Stimulated activated CD8-positive, alpha-beta memory T cell treated with anti-CD3 and anti-CD28 coated beads, Interleukin-2, amount 100 ng/mL, for 1 hour (primary cell): ENCODE results near the gene ARID3A.
A peak's percentile ranks its signal among the peaks of the same experiment; 100 is the strongest.

Experiments used
- DNase-seq, 2 donors: peaks; one replicate each; pipeline ENCODE4 v3.0.0-alpha.2; 2020; ENCODE audit warnings: low read depth in 2 of 2

Gene ARID3A

DNA sequence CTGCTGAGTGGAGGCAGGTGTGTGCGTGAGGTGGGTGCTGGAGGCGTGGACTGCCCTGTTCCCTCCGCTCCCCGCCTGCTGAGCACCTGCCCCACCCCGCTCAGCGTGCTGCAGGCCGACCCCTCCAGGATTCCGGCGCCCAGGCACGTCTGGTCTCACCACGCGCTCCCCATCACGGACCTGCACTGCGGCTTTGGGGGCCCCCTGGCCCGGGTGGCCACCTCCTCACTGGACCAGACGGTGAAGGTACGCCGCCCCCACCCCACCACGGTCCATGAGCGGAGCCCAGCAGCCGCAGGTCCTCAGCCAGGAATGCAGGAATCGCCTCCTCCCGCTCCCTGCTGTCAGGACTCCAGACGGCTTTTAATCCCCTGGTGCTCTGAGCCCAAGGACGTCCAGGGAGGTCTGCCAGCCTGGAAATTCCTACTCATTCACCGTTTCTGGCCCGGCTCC, 64.3 kb downstream of the ARID3A start:
- no peak for DNase-seq

DNA sequence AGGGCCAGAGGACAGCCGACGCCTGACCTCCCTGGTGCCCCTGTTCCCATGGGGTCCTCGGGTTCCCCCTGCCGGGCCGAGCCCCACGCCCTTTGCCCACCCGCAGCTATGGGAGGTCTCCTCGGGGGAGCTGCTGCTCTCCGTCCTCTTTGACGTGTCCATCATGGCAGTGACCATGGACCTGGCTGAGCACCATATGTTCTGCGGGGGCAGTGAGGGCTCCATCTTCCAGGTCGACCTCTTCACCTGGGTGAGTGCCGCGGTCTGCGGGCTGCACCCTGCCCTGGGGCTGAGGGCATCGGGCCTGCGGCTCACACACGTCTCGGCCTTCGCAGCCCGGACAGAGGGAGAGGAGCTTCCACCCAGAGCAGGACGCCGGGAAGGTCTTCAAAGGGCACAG, 64.9 kb downstream of the ARID3A start:
- no peak for DNase-seq

DNA sequence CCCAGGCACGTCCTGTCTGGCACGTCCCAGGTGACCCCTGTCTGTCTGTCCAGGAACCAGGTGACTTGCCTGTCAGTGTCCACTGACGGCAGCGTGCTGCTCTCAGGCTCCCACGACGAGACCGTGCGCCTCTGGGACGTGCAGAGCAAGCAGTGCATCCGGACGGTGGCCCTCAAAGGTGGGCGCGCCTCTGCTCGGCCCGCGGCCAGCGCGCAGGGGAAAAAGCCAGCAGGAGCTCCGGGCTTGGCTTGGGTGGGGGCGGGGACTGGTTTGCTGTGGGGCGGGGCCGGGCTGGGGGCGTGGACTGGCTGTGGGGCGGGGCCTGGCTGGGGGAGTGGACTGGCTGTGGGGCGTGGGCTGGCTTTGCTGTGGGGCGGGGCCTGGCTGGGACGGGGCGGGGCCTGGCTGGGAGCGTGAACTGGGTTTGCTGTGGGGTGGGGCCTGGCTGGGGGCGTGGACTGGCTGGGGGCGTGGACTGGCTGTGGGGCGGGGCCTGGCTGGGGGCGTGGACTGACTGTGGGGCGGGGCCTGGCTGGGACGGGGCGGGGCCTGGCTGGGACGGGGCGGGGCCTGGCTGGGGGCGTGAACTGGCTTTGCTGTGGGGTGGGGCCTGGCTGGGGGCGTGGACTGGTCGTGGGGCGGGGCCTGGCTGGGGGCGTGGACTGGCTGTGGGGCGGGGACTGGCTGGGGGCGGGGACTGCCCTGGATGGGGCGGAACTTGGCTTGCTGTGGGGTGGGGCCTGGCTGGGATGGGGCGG, 65.5 kb downstream of the ARID3A start:
- DNase-seq, result peak in 1 of 2 donors; percentile 35

DNA sequence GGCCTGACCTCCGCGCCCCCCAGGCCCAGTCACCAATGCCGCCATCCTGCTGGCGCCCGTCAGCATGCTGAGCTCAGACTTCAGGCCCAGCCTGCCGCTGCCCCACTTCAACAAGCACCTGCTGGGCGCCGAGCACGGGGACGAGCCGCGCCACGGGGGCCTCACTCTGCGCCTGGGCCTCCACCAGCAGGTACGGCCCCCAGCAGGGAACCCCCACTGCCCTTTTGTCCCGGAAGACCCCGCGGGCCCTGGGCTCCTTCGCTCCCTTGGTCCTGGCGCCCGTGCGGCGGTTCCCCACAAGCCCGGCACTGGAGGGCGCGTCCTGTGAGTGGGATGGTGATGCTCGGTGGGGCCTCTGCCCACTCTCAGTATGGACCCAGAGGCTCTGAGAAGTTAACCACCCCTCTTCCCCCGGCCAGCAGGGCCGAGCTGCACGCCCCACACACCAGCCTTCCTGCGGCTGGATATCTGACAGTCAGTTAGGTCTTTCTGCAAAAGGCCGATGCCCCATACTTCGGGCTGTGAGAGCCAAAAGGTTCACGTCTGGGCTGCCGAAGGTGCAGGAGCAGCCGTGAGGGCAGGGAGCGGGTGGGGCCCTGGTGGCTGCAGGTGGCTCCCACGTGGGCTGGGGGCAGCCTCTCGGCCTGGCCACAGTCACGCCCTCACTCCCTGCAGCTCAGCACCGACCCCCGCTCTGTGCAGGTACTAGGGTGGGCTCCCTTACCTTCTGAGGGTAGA, 66.3 kb downstream of the ARID3A start:
- no peak for DNase-seq

DNA sequence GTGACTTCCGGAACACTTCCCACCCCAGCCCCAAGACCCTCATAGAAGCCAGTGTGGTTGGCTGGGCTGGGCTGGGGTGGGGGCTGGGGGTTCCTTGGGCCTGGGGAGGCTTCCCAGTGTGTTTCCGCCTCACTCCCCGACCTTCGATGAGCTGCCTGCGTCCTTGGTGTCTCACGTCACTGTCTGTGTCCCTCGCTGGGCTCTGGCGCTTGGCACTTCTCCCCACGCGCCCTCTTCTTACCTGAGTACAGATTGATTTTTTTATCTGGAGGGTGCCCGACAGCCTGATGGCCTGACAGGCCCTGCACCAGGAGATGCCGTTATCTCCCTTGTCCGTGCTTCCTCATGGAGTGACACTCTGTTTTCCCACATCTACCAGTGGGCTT, 66.8 kb downstream of the ARID3A start:
- DNase-seq, result no peak

DNA sequence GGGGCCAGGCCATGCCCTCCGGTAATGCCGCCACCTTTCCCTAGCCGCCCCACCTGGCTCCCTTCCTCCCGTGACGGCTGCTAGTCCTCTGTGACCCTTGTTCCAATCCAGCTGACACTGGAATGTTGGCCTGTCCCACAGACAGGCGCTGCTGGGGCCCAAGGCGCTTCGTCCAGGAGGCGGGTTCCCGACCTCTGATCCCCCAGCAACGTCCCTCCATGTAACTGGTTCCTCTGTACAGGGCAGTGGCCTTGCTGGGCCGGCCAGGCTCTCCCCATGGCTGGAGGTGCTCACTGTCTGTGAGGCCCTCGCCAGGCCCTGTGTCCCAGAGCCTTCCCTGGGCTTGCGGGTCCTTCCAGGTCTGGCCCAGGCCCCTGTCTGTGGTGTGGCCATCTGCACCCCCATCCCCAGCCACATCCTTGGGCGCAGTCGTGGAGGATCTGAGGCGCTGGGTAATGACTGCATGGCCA, 67.6 kb downstream of the ARID3A start:
- DNase-seq, result no peak

DNA sequence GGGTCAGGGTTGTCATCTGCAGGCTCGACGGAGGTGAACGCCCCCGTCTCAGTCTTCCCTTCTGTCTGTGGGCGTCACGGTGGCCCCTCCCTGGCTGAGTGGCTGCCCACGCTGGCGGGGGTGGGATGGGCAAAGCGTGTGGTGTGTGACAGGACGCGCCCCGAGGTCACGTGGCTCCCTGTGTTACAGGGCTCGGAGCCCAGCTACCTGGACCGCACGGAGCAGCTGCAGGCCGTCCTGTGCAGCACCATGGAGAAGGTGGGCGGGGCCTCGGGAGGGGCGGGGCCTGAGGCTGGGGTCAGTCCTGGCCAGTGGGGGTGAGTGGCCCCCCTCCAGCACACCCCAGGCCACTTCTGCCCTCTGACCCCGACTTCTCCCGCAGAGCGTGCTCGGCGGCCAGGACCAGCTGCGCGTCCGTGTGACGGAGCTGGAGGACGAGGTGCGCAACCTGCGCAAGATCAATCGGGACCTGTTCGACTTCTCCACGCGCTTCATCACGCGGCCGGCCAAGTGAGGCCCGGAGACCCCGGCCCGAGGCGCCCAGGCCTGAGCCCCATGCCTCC, 68.1 kb downstream of the ARID3A start:
- DNase-seq, result no peak

DNA sequence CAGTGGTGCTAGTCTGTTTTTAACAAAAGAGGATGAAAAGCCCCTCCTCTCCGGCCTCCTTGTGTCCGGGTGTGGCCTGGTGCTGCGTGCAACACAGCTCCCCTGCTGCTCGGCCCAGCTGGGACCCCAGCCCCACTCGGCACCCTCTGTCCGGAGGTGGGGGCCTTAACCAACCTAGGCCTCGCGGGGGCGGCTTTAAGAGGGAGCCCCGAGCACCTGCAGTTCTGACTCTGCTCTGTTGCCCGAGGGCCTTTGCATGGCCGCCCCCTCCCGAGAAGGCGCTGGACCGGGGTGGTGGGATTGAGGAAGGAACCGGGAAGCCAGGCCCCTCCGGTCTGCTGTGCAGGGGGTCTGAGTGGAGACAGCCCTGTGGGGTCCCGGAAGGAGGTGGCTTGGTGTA, 68.7 kb downstream of the ARID3A start:
- DNase-seq, result no peak

DNA sequence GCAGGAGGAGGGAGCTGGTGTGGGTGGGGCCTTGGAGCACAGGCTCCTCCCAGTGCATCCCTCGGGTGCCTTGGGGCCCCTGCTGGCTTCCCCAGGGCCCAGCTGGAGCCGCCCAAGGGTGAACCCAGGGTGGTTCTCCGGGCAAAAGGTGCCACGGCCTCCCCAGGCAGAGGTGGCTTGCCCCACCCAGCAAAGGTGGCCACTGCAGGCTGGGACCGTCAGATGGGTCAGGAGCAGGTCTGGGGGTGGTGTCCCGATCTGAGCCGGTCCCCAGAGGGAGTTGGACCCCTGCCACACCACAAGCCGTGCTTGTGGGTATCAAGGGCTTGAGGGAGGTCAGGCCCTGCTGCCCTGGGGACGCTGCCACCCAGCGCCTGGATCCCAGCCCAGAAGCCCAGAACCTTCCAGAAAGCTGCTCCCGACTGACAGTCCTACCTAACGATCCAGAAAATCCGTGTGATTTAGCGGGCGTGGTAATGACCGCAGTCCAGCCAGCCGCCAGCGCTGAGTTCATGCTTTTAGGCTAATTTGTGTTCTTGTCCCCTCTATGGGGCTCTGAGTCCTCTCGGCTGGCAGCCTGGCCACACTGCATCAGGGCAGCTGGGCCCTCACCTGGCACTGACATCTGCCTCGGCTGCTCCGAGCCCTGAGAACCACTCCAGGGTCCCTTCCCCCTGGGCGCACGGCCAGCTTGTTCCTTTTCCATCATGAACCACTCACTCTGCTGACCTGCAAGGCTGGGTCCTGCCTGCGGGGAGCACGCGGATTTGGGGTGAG, 69.4 kb downstream of the ARID3A start:
- no peak for DNase-seq

DNA sequence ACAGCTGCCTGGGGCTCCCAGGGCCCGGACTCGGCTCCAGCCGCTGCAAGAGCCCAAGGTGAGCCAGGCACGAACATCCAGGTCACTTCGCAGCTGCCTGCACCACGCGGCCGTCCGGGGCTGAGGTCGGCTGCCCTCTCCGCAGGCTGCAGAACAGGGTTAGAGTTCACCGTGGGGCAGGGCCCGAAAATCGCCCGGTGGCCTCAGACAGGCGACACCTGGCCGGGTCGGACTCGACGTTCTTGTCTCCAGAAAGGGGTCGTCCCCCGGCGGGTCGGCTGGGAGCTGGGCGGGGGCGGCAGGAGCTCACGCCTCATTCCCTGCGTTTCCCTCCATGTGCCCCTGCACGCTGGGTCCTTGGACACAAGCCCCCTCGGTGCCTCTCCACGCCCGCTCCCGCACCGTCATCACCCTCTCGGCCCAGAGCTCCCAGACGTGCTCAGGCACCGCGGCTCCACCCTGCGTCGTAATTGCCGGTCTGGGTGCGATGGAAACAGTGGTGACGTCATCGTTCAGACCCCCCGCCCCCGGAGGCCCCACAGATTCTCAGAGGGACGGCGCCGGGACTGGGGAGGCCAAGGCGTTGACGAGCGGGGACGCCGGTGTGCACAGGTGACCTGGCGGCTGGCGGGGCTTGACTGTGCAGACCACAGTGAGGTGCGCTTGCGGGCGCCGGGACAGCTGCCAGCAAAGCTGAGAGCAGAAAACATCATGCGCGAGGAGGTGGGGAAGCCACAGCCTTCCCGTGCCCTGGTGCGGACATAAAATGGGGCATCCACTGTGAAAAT, 70.4 kb downstream of the ARID3A start:
- DNase-seq, result peak; percentile 36 to 52

DNA sequence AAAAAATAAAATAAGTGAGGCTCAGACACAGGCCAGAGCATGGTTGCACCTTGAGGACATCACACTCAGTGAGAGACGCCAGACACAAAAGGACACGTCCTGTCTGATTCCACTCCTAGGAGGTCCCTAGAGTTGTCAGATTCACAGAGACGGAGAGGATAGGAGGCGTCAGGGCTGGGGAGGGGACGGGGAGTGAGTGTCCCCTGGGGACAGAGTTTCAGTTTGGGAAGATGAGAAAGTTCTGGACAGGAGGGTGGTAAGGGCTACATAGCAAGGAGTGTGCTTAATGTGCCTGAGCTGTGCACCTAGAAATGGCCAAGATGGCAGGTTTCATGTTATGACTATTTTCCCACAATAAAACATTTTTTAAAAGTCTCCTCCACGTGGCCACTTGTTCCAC, 72.2 kb downstream of the ARID3A start:
- DNase-seq, result no peak

DNA sequence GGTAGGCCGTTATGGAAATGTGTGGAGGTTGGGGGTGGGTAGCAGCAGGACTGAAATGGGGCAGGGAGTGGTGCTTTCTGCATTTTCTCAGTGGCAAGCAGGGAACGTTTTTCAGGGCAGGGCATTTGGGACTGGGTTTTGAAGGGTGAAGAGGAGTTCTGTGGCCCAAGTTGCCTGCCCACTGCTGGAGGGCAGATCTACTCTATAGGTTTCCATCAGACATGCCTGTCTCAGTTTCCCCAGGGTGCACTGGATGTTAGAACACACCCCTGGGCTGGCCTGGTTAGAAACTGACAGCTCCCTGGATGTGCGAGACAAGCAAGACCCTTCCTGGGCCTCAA, 73.5 kb downstream of the ARID3A start:
- no peak for DNase-seq

DNA sequence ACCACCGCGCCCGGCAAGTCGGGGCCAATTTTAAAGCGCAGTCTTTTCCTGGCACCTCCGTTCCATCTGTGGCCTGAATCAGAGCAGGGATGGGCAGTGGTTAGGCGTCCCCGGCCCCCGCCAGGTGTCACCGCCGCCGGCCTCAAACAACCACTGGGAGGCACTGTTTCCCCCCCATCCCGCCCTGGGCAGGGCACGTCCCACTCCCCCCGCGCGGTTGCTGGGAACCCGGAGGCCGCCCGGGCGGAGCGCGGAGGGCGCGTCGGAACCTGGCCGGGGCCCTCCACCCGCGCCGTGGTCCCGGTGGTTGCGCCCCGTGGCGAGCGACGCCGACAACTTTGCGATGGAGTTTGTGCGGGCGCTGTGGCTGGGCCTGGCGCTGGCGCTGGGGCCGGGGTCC, 74.3 kb downstream of the ARID3A start, which contains the start of gene GRIN3B:
Gene GRIN3B, plus strand, starts transcription at position 325 of the 400 bp plus-strand sequence. Its CDS starts 19 bp downstream, at position 344.
- DNase-seq, result peak; percentile 16 to 35

DNA sequence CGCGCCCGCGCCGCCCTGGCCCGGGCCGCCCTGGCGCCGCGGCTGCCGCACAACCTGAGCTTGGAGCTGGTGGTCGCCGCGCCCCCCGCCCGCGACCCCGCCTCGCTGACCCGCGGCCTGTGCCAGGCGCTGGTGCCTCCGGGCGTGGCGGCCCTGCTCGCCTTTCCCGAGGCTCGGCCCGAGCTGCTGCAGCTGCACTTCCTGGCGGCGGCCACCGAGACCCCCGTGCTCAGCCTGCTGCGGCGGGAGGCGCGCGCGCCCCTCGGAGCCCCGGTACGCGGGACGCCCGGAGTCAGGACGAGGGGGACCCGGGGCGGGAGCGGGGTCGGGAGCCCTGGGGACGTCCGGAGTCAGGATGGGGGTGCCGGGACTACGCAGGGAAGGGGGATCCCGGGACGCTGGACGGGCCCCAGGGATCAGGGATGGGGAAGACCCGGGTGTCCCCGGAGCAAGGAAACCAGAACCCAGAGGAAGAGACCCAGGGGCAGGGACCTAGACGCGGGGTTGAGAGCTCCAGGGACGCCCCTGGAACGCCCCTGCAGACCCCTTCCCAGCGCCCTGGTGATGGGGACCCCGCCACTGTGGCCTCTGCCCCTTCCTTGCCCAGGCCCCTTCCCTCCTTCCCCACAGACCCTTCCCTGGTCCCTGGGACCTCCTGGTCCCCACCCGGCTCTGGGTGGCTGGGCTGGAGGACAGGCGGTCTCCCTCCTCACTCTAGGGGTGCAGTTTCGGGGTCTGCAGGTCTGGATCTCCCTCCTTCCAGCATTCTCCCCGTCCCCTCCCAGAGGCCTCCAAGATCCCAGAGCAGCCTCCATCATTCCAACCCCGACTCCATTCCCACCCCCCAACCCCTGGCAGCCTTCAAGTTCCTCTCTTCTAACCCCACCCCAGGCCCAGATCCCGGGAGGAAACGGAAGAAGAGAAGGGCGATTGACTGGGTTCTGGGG, 75.0 kb downstream of the ARID3A start:
- no peak for DNase-seq

DNA sequence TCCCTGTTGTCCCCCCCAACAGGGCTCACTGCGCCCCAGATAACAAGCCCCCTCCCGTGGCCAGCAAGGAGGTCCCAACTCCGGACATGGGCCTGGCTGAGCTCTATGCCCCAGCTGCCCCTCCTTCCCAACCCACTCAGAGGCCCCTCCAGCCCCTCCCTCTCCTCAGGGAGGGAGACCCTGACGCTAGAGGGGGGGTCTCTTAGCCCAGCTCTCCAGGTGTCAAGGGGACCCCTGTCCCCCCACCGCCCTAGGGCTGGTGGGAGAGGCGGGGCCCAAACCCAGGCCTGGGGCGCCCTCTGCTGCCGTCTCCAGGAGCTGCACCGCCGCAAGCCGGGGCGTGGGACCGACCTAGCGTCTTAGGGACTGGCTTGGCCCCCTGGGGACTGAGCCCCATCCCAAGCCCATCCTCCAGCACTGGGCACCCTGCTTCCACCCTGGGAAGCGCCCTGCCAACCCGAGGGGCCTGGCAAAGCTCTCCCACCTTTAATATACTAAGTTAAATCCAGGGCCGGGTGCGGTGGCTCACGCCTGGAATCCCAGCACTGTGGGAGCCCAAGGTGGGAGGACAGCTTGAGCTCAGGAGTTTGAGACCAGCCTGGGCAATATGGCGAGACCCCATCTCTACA, 75.8 kb downstream of the ARID3A start:
- peak; percentile 38 to 53 for DNase-seq

DNA sequence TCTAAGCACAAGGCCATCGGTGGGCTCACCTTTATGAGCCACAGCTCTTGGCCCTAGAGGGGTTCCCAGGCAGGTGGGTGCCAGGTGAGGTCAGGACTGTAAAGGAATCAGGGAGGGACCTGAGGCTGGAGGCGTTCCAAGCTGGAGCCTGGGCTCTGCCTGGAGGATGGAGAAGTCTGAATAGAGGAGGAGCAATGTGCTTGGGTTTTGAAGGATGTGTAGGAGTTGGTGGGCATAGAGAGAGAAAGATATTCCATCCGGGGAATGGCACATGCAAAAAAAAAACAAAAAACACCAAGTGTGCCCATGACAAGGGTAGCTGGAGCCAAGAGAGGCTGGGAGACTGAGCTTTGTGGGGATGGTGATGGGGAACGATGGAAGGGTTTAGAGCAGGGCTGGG, 76.8 kb downstream of the ARID3A start:
- DNase-seq, result no peak

DNA sequence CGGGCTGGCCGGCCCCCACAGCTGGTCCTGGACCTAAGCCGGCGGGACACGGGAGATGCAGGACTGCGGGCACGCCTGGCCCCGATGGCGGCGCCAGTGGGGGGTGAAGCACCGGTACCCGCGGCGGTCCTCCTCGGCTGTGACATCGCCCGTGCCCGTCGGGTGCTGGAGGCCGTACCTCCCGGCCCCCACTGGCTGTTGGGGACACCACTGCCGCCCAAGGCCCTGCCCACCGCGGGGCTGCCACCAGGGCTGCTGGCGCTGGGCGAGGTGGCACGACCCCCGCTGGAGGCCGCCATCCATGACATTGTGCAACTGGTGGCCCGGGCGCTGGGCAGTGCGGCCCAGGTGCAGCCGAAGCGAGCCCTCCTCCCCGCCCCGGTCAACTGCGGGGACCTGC, 77.4 kb downstream of the ARID3A start:
- DNase-seq, result no peak

DNA sequence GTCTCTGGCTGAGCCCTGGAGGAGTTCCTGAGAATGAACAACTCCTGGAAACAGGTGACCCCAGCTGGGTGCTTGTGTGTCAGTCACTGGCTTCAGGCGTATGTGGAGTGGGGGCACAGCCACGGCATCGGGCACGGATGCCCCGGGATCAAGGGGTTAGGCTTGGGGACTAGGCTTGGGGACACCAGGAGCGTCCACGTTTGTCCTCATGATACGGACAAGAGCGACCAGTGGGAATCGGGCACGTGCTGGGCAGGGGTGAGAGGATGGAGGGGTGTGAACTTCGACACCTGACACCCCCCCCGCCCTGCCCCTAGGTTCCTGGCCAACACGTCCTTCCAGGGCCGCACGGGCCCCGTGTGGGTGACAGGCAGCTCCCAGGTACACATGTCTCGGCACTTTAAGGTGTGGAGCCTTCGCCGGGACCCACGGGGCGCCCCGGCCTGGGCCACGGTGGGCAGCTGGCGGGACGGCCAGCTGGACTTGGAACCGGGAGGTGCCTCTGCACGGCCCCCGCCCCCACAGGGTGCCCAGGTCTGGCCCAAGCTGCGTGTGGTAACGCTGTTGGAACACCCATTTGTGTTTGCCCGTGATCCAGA, 78.5 kb downstream of the ARID3A start:
- DNase-seq, result no peak
